ENCODE measurements around the gene TAOK2.
A peak's percentile ranks its signal among the peaks of the same experiment; 100 is the strongest.

DNA sequence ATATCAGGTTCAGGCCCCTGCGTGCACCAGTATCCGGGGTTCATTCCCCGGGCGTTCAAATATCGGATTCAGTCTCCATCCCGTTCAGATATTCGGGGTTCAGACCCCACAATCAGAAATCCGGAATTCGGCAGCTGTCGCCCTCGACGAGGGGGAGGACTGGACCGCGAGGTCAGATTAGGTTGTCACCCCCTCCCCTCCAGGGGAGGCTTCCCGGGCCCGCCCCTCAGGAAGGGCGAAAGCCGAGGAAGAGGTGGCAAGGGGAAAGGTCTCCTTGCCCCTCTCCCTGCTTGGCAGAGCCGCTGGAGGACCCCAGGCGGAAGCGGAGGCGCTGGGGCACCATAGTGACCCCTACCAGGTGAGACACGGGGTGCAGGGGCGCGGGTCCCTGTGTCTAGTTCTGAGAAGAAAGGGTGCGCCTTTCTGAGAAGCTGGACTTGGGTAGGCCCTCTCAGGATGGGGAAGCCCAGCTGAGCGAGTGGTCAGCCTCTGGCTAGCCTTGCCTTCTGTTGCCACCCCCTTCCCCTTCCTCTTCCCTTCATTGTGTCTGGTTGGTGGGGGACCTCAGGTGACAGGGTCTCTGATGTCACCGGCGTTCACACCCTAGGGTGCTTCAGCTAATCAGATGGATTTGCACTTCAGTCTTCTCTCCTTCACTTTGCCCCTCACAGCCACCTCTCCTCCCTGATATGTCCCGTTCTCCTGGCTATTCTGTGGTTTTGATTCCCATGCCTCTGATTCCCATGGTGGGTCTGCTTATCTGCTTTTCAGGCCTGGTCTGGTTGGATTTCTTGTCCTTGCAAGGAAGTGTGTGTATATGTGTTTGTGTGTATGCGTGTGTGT is 844 bp downstream of the TAOK2 start:
- TF ChIP-seq, protein P1, sequence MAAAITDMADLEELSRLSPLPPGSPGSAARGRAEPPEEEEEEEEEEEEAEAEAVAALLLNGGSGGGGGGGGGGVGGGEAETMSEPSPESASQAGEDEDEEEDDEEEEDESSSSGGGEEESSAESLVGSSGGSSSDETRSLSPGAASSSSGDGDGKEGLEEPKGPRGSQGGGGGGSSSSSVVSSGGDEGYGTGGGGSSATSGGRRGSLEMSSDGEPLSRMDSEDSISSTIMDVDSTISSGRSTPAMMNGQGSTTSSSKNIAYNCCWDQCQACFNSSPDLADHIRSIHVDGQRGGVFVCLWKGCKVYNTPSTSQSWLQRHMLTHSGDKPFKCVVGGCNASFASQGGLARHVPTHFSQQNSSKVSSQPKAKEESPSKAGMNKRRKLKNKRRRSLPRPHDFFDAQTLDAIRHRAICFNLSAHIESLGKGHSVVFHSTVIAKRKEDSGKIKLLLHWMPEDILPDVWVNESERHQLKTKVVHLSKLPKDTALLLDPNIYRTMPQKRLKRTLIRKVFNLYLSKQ (tag by site-specific recombination; IDR thresholded peaks at IDR 0.05; ENCODE audit: borderline replicate concordance): no peak
- TF ChIP-seq, protein P2, sequence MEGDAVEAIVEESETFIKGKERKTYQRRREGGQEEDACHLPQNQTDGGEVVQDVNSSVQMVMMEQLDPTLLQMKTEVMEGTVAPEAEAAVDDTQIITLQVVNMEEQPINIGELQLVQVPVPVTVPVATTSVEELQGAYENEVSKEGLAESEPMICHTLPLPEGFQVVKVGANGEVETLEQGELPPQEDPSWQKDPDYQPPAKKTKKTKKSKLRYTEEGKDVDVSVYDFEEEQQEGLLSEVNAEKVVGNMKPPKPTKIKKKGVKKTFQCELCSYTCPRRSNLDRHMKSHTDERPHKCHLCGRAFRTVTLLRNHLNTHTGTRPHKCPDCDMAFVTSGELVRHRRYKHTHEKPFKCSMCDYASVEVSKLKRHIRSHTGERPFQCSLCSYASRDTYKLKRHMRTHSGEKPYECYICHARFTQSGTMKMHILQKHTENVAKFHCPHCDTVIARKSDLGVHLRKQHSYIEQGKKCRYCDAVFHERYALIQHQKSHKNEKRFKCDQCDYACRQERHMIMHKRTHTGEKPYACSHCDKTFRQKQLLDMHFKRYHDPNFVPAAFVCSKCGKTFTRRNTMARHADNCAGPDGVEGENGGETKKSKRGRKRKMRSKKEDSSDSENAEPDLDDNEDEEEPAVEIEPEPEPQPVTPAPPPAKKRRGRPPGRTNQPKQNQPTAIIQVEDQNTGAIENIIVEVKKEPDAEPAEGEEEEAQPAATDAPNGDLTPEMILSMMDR (tag by site-specific recombination; IDR thresholded peaks at IDR 0.05): peak; percentile 18; the same call in 1 of the 2 replicates
- TF ChIP-seq, protein P3, sequence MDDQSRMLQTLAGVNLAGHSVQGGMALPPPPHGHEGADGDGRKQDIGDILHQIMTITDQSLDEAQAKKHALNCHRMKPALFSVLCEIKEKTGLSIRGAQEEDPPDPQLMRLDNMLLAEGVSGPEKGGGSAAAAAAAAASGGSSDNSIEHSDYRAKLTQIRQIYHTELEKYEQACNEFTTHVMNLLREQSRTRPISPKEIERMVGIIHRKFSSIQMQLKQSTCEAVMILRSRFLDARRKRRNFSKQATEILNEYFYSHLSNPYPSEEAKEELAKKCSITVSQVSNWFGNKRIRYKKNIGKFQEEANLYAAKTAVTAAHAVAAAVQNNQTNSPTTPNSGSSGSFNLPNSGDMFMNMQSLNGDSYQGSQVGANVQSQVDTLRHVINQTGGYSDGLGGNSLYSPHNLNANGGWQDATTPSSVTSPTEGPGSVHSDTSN (CRISPR knock-in tag; IDR thresholded peaks at IDR 0.05): no peak
- TF ChIP-seq SCRT1 (tag by site-specific recombination; IDR thresholded peaks at IDR 0.05; ENCODE audit: borderline replicate concordance): no peak
- TF ChIP-seq, protein P4, sequence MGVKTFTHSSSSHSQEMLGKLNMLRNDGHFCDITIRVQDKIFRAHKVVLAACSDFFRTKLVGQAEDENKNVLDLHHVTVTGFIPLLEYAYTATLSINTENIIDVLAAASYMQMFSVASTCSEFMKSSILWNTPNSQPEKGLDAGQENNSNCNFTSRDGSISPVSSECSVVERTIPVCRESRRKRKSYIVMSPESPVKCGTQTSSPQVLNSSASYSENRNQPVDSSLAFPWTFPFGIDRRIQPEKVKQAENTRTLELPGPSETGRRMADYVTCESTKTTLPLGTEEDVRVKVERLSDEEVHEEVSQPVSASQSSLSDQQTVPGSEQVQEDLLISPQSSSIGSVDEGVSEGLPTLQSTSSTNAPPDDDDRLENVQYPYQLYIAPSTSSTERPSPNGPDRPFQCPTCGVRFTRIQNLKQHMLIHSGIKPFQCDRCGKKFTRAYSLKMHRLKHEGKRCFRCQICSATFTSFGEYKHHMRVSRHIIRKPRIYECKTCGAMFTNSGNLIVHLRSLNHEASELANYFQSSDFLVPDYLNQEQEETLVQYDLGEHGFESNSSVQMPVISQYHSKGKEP (tag by site-specific recombination; IDR thresholded peaks at IDR 0.05): no peak
- TF ChIP-seq, protein P5, sequence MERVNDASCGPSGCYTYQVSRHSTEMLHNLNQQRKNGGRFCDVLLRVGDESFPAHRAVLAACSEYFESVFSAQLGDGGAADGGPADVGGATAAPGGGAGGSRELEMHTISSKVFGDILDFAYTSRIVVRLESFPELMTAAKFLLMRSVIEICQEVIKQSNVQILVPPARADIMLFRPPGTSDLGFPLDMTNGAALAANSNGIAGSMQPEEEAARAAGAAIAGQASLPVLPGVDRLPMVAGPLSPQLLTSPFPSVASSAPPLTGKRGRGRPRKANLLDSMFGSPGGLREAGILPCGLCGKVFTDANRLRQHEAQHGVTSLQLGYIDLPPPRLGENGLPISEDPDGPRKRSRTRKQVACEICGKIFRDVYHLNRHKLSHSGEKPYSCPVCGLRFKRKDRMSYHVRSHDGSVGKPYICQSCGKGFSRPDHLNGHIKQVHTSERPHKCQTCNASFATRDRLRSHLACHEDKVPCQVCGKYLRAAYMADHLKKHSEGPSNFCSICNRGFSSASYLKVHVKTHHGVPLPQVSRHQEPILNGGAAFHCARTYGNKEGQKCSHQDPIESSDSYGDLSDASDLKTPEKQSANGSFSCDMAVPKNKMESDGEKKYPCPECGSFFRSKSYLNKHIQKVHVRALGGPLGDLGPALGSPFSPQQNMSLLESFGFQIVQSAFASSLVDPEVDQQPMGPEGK (tag by site-specific recombination; IDR thresholded peaks at IDR 0.05): no peak; the same call in 1 of the 2 replicates
- no peak for TF ChIP-seq YY2 (tag by site-specific recombination; IDR thresholded peaks at IDR 0.05)

All from HEK293 (cell line).